ENCODE results near the gene NOL8. TPM values are rescaled to one million over a fixed set of nuclear protein-coding genes. Genes with fewer than 3 reads are reported as not detected.
A peak's percentile ranks its signal among the peaks of the same experiment; 100 is the strongest.

Gene NOL8
- total and polyA plus RNA-seq, 2 donors (not counting 1 experiment from before 2014, with no cell fraction given) = 19.9 to 91.0 TPM

GRCh38 chr9:92253656-92254055, 71.5 kb downstream of the NOL8 start:
- no peaks in the 10 kb centered on the region for H3K4me1 ChIP-seq (ENCODE audit: control insufficient read depth in 2 of 2, insufficient read depth in 2 of 2, low read length in 2 of 2)
- WGBS (ENCODE audit: insufficient coverage) = 90% methylated on average over 4 of the region's 4 CpGs
- H3K9me3 ChIP-seq (ENCODE audit: control extremely low read depth in 1 of 3, control insufficient read depth in 2 of 3, insufficient read depth in 1 of 3, low read length in 2 of 3) = no peaks in the 10 kb centered on the region
- Mint-ChIP-seq H3K27ac (no peak overlapping the region), H3K9me3 (ENCODE audit: insufficient read depth) (no peaks in the 10 kb centered on the region), H3K4me3 (no peak overlapping the region), H3K27me3 (no peaks in the 10 kb centered on the region), H3K4me1 (no peaks in the 10 kb centered on the region)
- TF ChIP-seq CTCF (IDR thresholded peaks at IDR 0.05) = no peak
- TF ChIP-seq EZH2 (IDR thresholded peaks at IDR 0.05; ENCODE audit: borderline replicate concordance, insufficient read depth, low read depth, low read length, poor library complexity, severe bottlenecking) = no peak
- intact Hi-C loops (cut with micrococcal nuclease) = no loop called here
- DNase-seq (no peak), ATAC-seq (ENCODE audit: low read depth) (no peak)
- no peak overlapping the region for H3K4me2 ChIP-seq (replicated peaks; ENCODE audit: low read depth, low read length, poor library complexity, severe bottlenecking)
- no peak overlapping the region for H3K27ac ChIP-seq (ENCODE audit: low read length in 2 of 2)
- H3K4me3 ChIP-seq (ENCODE audit: control extremely low read depth in 1 of 5, extremely low read depth in 1 of 5, insufficient read depth in 1 of 5, low read depth in 2 of 5, low read length in 4 of 5) = no peak overlapping the region
- peaks cover 0 to 89% of the 10 kb centered on the region in 2 experiments for H3K36me3 ChIP-seq (replicated peaks in 1 of 2; ENCODE audit: control extremely low read depth in 1 of 2, control insufficient read depth in 1 of 2, extremely low read depth in 1 of 2, insufficient read depth in 2 of 2, low read length in 1 of 2)
- no peaks in the 10 kb centered on the region for H3K79me2 ChIP-seq (ENCODE audit: control insufficient read depth, insufficient read depth, low read length)
- no peak overlapping the region for H3K9ac ChIP-seq (ENCODE audit: low read length)
- no peaks in the 10 kb centered on the region for H4K20me1 ChIP-seq (ENCODE audit: control insufficient read depth, insufficient read depth, low read length, poor library complexity, severe bottlenecking)
- ChIA-PET CTCF (no interaction called here), POLR2A (no interaction called here)
- no peak overlapping the region for H2AFZ ChIP-seq (ENCODE audit: insufficient read depth, low read depth, low read length, poor library complexity, severe bottlenecking)
- H3K27me3 ChIP-seq (replicated peaks in 1 of 4; ENCODE audit: control extremely low read depth in 1 of 4, control insufficient read depth in 3 of 4, insufficient read depth in 4 of 4, low read length in 3 of 4) = no peaks in the 10 kb centered on the region

GRCh38 chr9:92247981-92248380, 77.2 kb downstream of the NOL8 start:
- Histone ChIP-seq H2AFZ (ENCODE audit: insufficient read depth, low read depth, low read length, poor library complexity, severe bottlenecking) (no peak overlapping the region), H3K36me3 (replicated peaks in 1 of 2; ENCODE audit: control extremely low read depth in 1 of 2, control insufficient read depth in 1 of 2, extremely low read depth in 1 of 2, insufficient read depth in 2 of 2, low read length in 1 of 2) (peaks cover 2 to 90% of the 10 kb centered on the region in 2 experiments), H4K20me1 (ENCODE audit: control insufficient read depth, insufficient read depth, low read length, poor library complexity, severe bottlenecking) (no peaks in the 10 kb centered on the region), H3K27ac (ENCODE audit: low read length in 2 of 2) (no peak overlapping the region), H3K4me1 (ENCODE audit: control insufficient read depth in 2 of 2, insufficient read depth in 2 of 2, low read length in 2 of 2) (no peaks in the 10 kb centered on the region), H3K79me2 (ENCODE audit: control insufficient read depth, insufficient read depth, low read length) (no peaks in the 10 kb centered on the region), H3K4me3 (ENCODE audit: control extremely low read depth in 1 of 5, extremely low read depth in 1 of 5, insufficient read depth in 1 of 5, low read depth in 2 of 5, low read length in 4 of 5) (no peak overlapping the region), H3K9me3 (ENCODE audit: control extremely low read depth in 1 of 3, control insufficient read depth in 2 of 3, insufficient read depth in 1 of 3, low read length in 2 of 3) (no peaks in the 10 kb centered on the region), H3K4me2 (replicated peaks; ENCODE audit: low read depth, low read length, poor library complexity, severe bottlenecking) (no peak overlapping the region), H3K9ac (ENCODE audit: low read length) (no peak overlapping the region), H3K27me3 (replicated peaks in 1 of 4; ENCODE audit: control extremely low read depth in 1 of 4, control insufficient read depth in 3 of 4, insufficient read depth in 4 of 4, low read length in 3 of 4) (no peaks in the 10 kb centered on the region)
- Mint-ChIP-seq H3K27me3 (no peaks in the 10 kb centered on the region), H3K4me1 (no peaks in the 10 kb centered on the region), H3K27ac (no peak overlapping the region), H3K4me3 (no peak overlapping the region), H3K9me3 (ENCODE audit: insufficient read depth) (no peaks in the 10 kb centered on the region)
- no CpG with 5 or more reads among the region's 3 CpGs for WGBS (ENCODE audit: insufficient coverage)
- DNase-seq (no peak), ATAC-seq (ENCODE audit: low read depth) (no peak)
- ChIA-PET POLR2A (no interaction called here), CTCF (no interaction called here)
- TF ChIP-seq EZH2 (IDR thresholded peaks at IDR 0.05; ENCODE audit: borderline replicate concordance, insufficient read depth, low read depth, low read length, poor library complexity, severe bottlenecking) (no peak), CTCF (IDR thresholded peaks at IDR 0.05) (no peak)
- intact Hi-C loops (cut with micrococcal nuclease) = no loop called here

Small RNA genes within 50 kb of the gene (small RNA-seq; reads per million reads assigned to genes)
- gene MIR3651 (ENCODE audit: insufficient read length, low read depth, low replicate concordance) = not detected
- 27.9 reads per million, percentile 91 among the genes with 10 or more reads in this experiment for gene SNORA84 (ENCODE audit: insufficient read length, low read depth, low replicate concordance)

Other genes starting within 250 kb of the NOL8 start
- gene SPTLC1, start 209.9 kb downstream of the NOL8 start, total RNA-seq = 53.5 and 57.3 TPM in 2 replicates
- 26.6 and 28.5 TPM in 2 replicates for gene SPTLC1, start 209.9 kb downstream of the NOL8 start, polyA plus RNA-seq
- 82.8 and 94.5 TPM in 2 replicates for gene IARS1, start 31.7 kb downstream of the NOL8 start, total RNA-seq
- gene IARS1, start 31.7 kb downstream of the NOL8 start, polyA plus RNA-seq = 22.3 and 31.6 TPM in 2 replicates
- gene CENPP, start 603 bp upstream of the NOL8 start, total RNA-seq = 5.3 and 6.2 TPM in 2 replicates
- gene CENPP, start 603 bp upstream of the NOL8 start, polyA plus RNA-seq = 1.4 and 3.1 TPM in 2 replicates
- gene OGN, start 79.2 kb upstream of the NOL8 start, total RNA-seq = not detected in 2 replicates
- gene OGN, start 79.2 kb upstream of the NOL8 start, polyA plus RNA-seq = not detected in 2 replicates
- gene OMD, start 99.1 kb upstream of the NOL8 start, total RNA-seq = not detected in 2 replicates
- gene OMD, start 99.1 kb upstream of the NOL8 start, polyA plus RNA-seq = not detected in 2 replicates
- not detected in 2 replicates for gene ASPN, start 157.2 kb upstream of the NOL8 start, total RNA-seq
- not detected in 2 replicates for gene ASPN, start 157.2 kb upstream of the NOL8 start, polyA plus RNA-seq
- not detected in 2 replicates for gene ECM2, start 210.6 kb upstream of the NOL8 start, total RNA-seq
- 0.09 TPM in 1 of 2 replicates, not detected in the other for gene ECM2, start 210.6 kb upstream of the NOL8 start, polyA plus RNA-seq